ENCODE measurements around the gene STIP1.
A peak's percentile ranks its signal among the peaks of the same experiment; 100 is the strongest.

STIP1 gene

GRCh38 chr11:64224891-64225607 is 39.1 kb downstream of the STIP1 start:
- DNase-seq = no peak

- DNase-seq = peak; percentile 98
These were observed 39.9 kb downstream of the STIP1 start, which contains the start of the genes NUDT22 and TRPT1 for GRCh38 chr11:64225608-64226506. Gene NUDT22 (plus strand): TSS chr11:64226274. CDS start chr11:64226653, 379 bp downstream. Gene TRPT1 (minus strand): TSS chr11:64226186. CDS start chr11:64225860, 326 bp downstream.

- peak; percentile 79 for DNase-seq
These were observed 40.6 kb downstream of the STIP1 start for GRCh38 chr11:64226507-64227051.

GRCh38 chr11:64227405-64227956 is 41.5 kb downstream of the STIP1 start:
- DNase-seq = no peak

GRCh38 chr11:64229090-64229743 is 43.2 kb downstream of the STIP1 start:
- DNase-seq = no peak

GRCh38 chr11:64229744-64230170 is 43.8 kb downstream of the STIP1 start:
- no peak for DNase-seq

GRCh38 chr11:64230171-64230984 is 44.4 kb downstream of the STIP1 start, which contains the start of gene DNAJC4:
Gene DNAJC4 (plus strand): TSS chr11:64230548. CDS start chr11:64230855, 307 bp downstream.
- peak; percentile 93 for DNase-seq

GRCh38 chr11:64230985-64231365 is 45.0 kb downstream of the STIP1 start:
- no peak for DNase-seq

- DNase-seq = no peak
These were observed 45.6 kb downstream of the STIP1 start for GRCh38 chr11:64231546-64231945.

- no peak for DNase-seq
These were observed 46.4 kb downstream of the STIP1 start for GRCh38 chr11:64232182-64232966.

GRCh38 chr11:64232967-64233315 is 47.0 kb downstream of the STIP1 start:
- DNase-seq = no peak

GRCh38 chr11:64233913-64234586 is 48.1 kb downstream of the STIP1 start, which contains the start of gene VEGFB:
Gene VEGFB (plus strand): TSS chr11:64234584. CDS start chr11:64234834, 250 bp downstream.
- peak; percentile 76 for DNase-seq

GRCh38 chr11:64234647-64235379 is 48.8 kb downstream of the STIP1 start:
- DNase-seq = peak; percentile 68

GRCh38 chr11:64235437-64236161 is 49.6 kb downstream of the STIP1 start:
- DNase-seq = no peak

- no peak for DNase-seq
These were observed 51.5 kb downstream of the STIP1 start for GRCh38 chr11:64237484-64237951.

- DNase-seq = no peak
These were observed 52.1 kb downstream of the STIP1 start for GRCh38 chr11:64238076-64238475.

- no peak for DNase-seq
These were observed 53.0 kb downstream of the STIP1 start for GRCh38 chr11:64238999-64239398.

- DNase-seq = no peak
These were observed 53.9 kb downstream of the STIP1 start for GRCh38 chr11:64239662-64240434.

All from stimulated activated CD8-positive, alpha-beta memory T cell treated with anti-CD3 and anti-CD28 coated beads, Interleukin-4, amount 100 ng/mL, for 48 hours (primary cell).